LNCaP clone FGC (cell line): ENCODE measurements around the gene PRR13.
A peak's percentile ranks its signal among the peaks of the same experiment; 100 is the strongest.
"Not testable (repeated sequence)": the region's sequence is repeated elsewhere in the genome, so short reads cannot be mapped to it uniquely, and the experiment has no call there.

Experiments
- DNase-seq: peaks from one replicate; pipeline ENCODE4 v3.0.0-alpha.2; 2011; ENCODE audit warnings: low read depth
- H3K4me3 ChIP-seq: 2 replicates; pipeline ENCODE4 v1.5.1; 2011; ENCODE audit warnings: mild to moderate bottlenecking, low read depth, low read length, control low read depth
- TF ChIP-seq, protein P1 (sequence below): IDR thresholded peaks from 2 replicates; pipeline ENCODE4 v1.5.1; 2012; ENCODE audit warnings: mild to moderate bottlenecking; ENCODE audit not compliant: control insufficient read depth, insufficient read depth; ENCODE audit errors: extremely low read depth

PRR13 gene, protein sequence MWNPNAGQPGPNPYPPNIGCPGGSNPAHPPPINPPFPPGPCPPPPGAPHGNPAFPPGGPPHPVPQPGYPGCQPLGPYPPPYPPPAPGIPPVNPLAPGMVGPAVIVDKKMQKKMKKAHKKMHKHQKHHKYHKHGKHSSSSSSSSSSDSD

DNA sequence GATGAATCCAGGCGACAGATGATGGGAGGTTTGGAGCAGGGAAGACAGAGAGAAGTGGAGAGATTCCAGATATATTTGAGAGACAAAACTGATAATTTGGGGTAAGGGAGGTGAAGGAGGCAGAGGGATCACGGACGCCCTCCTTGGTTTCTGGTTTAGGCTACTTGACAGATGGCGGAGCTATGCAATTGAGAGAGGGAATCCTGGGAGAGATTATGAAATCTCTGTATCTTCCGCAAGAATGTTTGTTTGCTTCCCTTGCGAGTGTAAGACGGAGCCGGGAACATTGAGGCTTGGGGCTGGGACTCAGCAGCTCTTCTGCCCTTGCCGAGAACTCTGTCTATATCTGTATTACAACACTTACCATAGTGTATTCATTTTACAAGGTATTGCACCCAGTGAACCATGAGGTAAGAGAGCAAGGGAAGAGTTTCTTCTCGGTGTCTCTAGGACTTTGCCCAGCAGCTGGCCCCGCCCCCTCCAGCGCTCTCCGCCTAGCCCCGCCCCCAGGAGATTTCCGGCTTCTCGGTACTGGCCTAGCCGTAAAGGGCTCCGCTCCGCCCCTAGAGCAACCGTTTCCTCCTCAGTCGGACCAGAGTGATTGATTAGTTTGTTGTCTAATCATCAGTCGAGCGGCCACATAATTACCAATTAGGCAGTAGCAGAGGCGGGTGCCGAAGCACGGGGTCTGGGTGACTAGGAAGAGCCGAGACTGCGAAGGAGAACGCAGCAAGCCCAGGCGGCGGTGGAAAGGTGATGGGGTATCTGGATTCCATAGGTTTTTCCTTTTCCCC, at the start of gene PRR13:
Gene PRR13 (plus strand): TSS at position 695 of the 794 bp plus-strand sequence. CDS start 981 bp downstream, outside the sequence.
- H3K4me3 ChIP-seq, result peak within 1 kb of the TSS; percentile 91
- TF ChIP-seq, protein P1, sequence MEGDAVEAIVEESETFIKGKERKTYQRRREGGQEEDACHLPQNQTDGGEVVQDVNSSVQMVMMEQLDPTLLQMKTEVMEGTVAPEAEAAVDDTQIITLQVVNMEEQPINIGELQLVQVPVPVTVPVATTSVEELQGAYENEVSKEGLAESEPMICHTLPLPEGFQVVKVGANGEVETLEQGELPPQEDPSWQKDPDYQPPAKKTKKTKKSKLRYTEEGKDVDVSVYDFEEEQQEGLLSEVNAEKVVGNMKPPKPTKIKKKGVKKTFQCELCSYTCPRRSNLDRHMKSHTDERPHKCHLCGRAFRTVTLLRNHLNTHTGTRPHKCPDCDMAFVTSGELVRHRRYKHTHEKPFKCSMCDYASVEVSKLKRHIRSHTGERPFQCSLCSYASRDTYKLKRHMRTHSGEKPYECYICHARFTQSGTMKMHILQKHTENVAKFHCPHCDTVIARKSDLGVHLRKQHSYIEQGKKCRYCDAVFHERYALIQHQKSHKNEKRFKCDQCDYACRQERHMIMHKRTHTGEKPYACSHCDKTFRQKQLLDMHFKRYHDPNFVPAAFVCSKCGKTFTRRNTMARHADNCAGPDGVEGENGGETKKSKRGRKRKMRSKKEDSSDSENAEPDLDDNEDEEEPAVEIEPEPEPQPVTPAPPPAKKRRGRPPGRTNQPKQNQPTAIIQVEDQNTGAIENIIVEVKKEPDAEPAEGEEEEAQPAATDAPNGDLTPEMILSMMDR, result no peak
- peak; percentile 98 for DNase-seq

DNA sequence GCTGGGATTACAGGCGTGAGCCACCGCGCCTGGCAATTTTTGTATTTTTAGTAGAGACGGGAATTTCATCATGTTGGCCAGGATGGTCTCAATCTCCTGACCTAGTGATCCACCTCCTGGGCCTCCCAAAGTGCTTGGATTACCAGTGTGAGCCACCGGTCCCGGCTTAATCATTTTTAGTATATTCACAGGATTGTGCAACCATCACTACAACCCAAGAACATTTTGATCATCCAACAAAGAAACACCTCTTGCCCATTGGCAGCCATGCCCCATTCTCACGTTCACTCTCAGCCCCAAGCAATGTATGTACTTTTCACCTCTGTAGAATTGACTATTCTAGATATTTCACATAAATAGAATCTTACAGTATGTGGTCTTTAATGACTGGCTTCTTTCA, 41.6 kb upstream of the PRR13 start:
- DNase-seq, result no peak
- no peak overlapping the region for H3K4me3 ChIP-seq
- TF ChIP-seq, protein P1, result no peak

DNA sequence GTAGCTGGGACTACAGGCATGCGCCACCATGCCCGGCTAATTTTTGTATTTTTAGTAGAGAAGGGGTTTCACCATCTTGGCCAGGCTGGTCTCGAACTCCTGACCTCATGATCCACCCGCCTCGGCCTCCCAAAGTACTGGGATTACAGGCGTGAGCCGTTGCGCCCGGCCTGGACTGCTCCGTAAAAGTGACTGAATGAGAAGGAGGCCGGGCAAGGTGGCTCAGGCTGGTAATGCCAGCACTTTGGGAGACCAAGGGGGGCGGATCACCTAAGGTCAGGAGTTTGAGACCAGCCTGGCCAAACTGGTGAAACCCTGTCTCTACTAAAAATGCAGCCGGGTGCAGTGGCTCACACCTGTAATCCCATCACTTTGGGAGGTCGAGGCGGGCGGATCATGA, 39.2 kb upstream of the PRR13 start:
- DNase-seq, H3K4me3 ChIP-seq: not testable (repeated sequence)

DNA sequence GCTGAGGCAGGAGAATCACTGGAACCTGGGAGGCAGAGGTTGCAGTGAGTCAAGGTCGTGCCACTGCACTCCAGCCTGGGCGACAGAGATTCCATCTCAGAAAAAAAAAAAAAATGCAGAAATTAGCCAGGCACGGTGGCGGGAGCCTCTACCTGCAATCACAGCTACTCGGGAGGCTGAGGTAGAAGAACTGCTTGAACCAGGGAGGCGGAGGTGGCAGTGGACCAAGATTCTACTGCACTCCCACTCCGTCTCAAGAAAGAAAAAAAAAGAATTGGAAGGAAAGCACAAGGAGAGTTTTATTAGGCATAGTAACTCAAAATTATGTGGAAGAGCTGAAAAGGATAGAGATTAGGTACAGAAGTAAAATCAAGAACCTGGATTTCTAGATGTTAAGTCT, 38.7 kb upstream of the PRR13 start:
- DNase-seq, result no peak
- TF ChIP-seq, protein P1, result no peak
- H3K4me3 ChIP-seq, result no peak overlapping the region

DNA sequence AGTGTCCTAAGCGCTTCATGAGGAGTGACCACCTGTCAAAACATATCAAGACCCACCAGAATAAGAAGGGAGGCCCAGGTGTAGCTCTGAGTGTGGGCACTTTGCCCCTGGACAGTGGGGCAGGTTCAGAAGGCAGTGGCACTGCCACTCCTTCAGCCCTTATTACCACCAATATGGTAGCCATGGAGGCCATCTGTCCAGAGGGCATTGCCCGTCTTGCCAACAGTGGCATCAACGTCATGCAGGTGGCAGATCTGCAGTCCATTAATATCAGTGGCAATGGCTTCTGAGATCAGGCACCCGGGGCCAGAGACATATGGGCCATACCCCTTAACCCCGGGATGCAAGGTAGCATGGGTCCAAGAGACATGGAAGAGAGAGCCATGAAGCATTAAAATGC, 30.6 kb upstream of the PRR13 start:
- TF ChIP-seq, protein P1, result no peak
- no peak overlapping the region for H3K4me3 ChIP-seq
- DNase-seq, result no peak

DNA sequence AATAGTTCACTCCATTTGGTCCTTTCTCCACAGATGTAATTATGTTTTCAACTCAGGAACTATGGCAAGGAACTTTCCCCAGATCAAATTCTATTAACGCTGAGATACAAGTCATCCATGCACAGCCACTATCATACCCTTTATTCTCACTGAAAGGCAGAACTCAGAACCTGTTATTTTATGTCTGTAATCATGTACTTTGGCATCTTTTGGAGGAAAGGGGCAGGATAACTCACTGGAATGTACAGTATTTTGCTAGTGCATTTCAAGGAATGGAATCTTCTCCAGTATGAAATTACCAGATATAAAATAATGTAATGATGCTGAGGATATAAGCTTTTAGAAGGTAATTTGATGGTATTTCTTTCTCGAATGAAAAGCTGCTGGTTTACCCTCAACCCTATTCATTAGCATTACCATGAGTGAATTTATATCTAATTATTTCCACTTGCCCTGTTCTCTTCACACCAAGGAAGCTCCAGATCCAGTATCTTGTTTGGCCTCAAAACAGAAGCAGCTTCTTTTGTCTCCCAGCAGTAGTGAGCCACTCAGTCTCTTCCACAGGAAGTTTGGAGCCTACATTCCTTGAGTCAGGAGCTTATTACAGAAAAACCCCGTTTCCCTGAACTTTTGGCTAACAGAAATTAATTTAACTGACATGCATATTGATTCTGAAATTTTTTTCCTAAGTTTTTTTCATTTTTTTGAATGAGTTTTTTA, 27.9 kb upstream of the PRR13 start:
- H3K4me3 ChIP-seq, result no peak overlapping the region
- no peak for DNase-seq
- TF ChIP-seq, protein P1, result no peak

DNA sequence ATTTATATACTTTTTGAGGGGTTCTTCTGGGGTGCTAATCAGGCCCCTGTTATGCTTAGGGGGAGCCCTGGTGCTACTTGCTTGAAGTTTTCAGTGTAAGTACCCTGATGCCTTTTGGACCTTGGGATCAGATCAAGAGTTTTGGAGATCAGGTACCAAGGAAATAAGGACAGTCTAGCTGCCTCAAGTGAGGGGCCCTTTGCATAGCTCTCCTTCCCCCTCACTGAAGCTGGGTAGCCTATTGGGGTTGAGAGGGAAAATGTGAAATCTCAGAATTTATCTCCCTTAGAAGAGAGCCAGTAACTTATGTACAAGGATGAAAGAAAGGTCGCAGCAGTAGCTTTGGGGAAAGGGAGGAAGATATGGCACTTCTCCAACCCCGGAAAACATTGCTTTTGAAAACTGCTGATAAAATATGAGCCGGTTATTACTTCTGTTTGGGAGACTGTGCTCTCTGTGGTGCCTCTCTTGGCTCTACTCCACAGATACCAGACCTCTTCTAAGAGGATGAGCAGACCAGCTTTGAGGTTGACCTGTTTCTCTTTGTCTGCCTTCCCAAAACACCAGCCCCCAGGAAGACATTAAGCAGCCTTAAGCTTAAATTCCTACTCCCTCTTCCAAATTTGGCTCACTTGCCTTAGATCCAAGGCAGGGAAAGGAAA, 26.6 kb upstream of the PRR13 start:
- TF ChIP-seq, protein P1, result no peak
- DNase-seq, result no peak

DNA sequence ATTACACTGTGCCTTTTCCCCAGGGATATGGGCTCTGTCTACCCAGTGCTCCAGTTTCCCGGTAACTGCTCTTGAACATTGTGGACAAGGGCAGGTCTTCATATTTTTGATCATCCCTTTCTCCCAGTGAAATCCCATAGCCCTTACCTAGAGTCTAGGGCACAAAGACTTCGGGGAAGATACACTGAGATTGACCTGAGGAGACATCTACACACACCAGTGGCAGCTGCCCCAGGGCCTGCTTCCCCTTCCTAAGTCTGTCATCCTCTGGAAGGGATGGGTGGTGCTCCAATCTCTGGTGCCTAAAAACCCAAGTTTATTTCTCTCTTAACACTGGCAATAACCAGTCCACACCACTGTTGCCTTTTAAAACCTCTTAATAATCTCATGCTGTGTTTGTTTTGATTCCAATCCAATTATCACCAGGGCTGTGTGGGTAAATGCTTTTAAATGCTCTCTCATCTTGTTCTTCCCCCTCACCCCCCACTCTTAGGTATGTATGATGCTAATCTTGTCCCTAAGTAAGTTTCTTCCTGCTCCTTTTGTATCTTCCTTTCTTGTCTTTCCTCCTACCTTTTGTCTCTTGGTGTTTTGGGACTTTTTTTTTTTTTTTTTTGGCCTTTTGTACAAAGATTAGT, 25.7 kb upstream of the PRR13 start:
- H3K4me3 ChIP-seq, result not testable (repeated sequence)
- peak; percentile 75 for DNase-seq

More for the DNA sequence above, 26.6 kb upstream of the PRR13 start:
- H3K4me3 ChIP-seq, result no peak overlapping the region

DNA sequence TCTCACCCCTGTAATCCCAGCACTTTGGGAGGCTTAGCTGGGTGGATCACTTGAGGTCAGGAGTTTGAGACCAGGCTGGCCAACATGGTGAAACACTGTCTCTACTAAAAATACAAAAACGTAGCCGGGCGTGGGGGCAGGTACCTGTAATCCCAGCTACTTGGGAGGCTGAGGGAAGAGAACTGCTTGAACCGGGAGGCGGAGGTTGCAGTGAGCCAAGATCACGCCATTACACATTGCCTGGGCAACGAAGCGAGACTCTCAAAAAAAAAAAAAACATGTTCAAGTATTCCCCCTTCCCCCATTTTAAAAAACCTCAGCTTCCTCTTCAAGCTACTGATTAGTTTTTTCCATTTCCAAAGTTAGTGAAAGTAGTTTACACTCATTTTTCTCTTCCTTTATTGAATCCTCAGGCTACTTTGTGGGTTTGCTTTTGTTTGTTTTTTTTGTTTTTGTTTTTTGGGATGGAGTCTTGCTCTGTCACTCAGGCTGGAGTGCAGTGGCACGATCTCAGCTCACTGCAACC, 24.2 kb upstream of the PRR13 start:
- DNase-seq, H3K4me3 ChIP-seq: not testable (repeated sequence)
